HG03442 (cell line): ENCODE data around the gene CHCHD5.
"Not testable (repeated sequence)": the region's sequence is repeated elsewhere in the genome, so short reads cannot be mapped to it uniquely, and the experiment has no call there.

ENCODE experiments used
- ATAC-seq: cut with Tn5 transposase; IDR thresholded peaks from one replicate; pipeline ENCODE4 v1.9.1; 2021; ENCODE audit warnings: mild to moderate bottlenecking, moderate library complexity; ENCODE audit not compliant: unreplicated experiment

CHCHD5 gene

DNA sequence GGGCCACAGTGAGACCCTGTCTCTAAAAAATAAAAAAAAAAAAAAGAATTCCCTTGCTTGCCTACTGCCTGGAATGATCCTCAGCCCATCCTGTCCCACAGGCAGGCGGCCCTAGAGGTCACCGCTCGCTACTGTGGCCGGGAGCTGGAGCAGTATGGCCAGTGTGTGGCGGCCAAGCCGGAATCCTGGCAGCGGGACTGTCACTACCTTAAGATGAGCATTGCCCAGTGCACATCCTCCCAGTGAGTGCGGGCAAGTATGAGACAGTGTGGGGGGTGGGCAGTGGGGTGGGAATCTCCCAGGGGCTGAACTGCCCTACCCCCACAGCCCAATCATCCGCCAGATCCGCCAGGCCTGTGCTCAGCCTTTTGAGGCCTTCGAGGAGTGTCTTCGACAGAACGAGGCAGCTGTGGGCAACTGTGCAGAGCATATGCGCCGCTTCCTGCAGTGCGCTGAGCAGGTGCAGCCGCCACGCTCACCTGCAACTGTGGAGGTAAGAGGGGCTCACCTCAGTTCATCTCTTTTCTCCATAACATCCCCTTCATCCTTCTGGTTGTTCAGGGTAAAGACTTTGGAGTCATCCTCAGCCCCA is 1.6 kb downstream of the CHCHD5 start:
- ATAC-seq, result no peak

DNA sequence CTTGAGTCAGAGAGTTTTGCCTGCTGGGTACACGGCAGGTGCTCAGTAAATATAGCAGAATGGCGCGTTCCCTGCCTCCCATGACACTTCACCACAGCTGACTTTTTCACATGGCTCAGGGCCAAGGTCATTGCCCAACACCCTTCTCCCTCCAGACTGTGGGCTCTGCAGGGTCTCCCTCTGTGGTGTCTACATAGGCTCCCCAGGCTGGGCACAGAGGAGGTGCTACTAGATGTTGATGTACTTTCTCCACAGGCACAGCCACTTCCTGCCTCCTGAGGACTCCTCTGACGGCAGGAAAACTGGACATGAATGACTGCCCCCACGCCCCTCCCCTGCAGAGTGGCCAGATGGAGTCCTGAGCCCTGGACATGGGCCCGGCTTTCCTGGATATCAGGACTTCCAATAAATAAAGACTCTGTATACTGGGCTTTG is 4.2 kb downstream of the CHCHD5 start:
- ATAC-seq, result no peak

DNA sequence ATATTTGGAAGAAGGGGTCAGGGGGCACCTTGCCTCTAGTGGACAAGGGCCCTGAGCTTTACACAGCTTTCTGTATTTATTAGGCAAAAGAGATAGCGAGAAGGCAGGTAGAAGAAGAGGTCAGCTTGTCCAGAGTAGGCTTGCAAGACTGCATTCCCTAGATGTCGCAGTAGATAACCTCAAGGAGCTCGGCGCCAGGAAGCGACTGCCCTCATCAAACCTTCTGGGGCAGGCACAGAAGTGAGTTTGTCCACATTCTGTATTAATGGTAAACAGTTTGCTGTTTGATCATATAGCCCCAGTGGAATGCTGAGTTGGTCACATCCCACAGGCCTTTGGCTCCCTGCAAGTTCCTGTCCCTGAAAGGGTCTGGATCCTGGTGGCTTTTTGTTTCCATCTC is 7.0 kb downstream of the CHCHD5 start:
- ATAC-seq, result no peak

DNA sequence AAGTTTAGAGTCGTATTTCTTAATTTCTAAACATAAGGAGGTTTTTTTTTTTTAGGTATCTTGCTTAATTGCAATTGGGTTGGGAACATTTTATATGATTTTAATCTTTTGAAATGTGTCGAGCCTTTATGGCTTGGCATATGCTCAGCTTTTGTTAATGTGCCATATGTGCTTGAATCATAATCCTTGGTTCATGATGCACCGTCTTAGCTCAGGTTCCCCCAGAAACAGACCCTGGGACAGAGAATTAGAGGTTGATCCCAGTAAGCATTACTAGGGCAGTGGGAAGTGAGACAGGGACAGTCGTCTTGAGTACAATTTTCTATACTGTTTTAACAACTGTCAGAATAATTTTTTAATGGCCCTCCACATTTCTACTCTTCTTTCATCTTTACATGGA is 9.3 kb downstream of the CHCHD5 start:
- ATAC-seq, result no peak

DNA sequence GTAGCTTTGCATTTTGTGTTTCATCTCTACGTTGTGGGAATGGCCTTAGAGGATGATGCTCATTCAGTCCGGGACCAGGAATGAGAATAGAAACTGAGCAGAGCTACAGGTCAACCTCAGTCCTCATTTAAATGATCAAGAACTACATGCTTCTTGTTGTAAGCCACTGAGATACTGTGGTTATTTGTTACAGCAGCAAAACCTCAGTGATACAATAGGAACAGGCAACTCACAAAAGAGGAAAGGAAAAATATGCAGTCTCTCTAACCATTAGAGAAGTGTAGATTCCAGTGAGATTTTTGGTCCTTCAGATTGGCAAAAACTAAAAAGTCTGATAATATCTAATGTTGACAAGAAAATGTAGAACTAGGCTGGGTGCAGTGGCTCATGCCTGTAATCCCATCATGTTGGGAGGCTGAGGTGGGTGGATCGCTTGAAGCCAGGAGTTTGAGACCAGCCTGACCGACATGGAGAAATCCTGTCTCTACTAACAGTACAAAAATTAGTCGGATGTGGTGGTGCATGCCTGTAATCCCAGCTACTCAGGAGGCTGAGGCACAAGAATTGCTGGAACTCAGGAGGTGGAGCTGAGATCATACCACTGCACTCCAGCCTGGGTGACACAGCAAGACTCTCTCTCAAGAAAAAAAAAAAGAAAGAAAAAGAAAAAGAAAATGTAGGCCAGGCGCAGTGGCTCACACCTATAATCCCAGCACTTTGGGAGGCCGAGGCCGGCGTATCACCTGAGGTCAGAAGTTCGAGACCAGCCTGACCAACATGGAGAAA is 13.3 kb downstream of the CHCHD5 start:
- no peak for ATAC-seq

DNA sequence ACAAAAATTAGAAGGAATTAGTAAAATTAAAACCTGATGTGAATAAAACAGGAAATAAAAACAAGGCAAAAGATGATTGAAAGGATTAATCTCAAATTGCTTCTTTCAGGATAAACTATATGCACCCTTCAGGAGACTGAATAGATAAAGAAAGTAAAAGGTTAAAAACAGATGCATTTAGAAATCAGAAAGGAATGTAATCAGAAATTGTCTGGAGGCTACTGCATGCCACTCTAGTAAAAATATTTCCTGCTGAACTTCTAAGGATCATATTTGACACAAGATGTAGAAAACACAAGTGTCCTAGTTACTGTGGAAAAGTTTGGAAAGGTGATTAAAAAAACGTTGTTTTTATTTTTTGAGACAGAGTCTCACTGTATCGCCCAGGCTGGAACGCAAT is 16.2 kb downstream of the CHCHD5 start:
- ATAC-seq, result no peak

DNA sequence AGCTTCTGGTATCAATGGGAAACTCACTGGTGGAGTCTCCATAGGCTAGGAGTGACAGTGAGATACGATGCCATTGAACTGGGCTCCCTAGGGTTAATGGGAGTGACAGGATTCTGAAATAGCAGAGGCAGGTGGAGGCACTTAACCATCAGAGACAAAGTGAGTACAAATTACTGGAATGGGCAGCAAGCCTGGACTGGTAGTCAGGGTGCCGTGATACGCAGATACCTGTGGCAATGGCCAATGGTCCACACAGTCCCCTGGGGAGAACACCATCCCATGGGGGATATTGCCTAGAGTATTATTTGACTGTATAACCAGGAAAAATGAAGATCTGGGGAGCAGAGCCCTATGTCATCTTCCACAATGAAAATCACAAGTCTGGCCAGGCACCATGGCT is 17.3 kb downstream of the CHCHD5 start:
- no peak for ATAC-seq

DNA sequence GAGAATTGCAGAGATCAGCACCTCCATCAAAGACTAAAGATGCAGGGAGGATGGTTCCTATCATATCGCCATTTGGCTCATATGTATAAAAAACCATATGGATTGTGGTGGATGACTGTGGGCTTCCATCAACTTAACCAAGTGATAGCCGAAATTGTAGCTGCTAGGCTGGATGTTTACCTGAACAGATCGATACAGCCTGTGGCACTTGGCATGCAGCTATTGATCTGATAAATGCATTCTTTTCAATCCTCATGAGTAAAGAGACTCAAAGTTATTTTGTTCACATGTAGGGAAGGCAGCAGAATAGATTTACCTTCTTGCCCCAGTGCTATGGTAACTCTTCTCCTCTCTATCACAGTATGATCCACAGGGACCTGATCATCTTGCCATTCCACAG is 18.5 kb downstream of the CHCHD5 start:
- ATAC-seq, result no peak

DNA sequence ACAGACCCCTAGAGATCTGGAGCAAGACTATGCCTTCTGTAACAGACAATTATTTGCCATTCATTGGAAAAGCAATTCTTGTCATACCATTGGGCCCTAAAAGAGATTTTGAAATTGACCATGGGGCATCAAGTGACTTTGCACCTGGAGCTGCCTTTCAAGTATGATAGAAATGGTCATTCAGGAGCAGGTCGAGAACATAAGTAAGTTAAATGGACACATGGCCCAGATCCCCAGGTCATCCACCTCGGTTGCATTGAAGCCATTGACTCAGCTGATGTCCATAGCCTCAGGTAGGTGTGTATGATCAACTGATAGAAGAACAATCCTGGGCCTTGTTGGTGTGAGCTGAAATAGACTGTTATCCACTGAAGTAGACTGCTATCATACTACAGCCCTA is 19.3 kb downstream of the CHCHD5 start:
- ATAC-seq, result no peak

DNA sequence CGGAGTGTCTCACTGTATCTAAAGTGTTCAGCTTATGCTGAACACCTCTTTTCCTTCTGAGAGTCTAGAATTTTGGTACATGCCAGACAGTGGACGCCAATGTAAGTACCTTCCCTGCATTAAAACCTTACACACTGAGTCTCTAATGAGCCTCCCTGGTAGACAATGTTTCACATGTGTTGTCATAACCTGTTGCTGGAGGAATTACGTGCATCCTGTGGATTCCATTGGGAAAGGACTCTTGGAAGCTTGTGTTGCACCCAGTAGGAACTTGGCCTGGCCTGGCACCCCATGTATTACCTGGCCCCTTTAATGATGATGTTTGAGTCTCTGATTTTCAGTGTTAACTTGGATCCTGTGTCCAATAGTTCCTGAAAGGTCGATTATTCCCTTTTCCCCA is 20.5 kb downstream of the CHCHD5 start:
- no peak for ATAC-seq

DNA sequence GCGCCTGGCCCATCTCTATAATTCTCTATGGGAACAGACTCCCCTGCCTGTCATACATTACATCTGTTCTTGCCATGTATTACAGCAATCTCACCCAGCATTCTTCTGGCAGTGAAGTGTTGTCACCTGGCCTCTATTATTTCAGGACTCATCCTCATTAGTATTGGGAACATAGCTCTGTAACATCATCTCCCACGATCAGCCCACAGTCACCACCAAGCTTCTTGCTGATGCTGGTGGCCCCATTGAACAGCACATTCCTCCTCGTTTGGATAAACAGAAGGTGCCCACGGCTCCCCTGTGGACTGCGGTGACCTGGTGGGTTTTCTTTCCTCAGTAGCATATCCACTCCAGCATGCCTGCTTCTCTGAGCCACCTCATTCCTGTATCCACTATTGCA is 21.5 kb downstream of the CHCHD5 start:
- no peak for ATAC-seq

DNA sequence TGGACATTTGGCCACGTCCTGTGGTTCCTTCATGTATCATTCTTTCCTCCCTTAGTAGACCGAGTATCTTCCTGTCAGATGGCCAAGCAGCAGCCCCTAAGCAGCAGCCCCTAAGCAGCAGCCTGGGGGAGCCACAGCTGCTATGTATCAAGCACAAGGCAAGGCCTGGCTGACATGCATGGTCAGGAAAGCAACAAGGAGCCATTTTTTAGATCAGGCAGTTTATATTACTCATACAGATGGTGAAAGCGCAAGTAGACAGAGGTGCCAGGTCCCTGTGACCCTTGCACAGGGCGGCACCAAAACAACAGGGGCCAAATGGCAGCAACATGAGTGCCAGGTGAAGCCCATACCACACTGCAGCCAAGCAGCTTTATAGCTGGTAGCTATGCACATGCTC is 22.1 kb downstream of the CHCHD5 start:
- no peak for ATAC-seq

DNA sequence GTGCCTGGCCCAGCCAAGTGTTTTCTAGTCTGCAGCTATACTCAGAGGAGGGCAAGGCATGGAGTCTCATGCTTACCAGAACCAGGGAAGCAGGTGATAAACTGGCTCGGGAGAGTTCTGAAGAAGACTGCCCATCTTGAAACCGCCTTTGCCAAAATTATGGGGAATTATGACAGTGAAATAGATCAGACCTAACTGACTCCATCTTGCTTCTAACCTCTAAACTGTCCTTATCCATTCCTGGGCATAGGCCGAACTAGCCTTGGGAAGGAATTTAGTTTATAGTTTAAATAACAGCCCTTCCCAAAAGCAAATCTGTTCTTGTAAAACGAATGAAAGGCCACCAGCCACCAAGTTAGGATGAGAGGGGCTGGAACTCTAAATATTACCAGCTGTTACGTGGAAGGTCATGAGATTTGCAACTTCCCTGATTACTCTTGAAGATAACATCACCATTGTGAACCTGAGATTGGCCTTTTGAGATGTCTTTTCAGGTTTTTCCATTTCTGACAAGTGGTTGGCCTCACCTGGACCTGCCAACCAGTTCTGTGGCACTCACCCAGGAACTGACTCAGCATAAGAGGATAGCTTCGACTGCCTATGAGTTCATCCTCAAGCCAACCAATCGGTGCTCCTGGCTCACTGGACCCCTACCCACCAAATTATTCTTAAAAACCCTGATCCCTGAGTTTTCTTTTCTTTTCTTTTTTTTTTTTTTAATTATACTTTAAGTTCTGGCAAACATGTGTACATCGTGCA is 23.4 kb downstream of the CHCHD5 start:
- ATAC-seq, result no peak

DNA sequence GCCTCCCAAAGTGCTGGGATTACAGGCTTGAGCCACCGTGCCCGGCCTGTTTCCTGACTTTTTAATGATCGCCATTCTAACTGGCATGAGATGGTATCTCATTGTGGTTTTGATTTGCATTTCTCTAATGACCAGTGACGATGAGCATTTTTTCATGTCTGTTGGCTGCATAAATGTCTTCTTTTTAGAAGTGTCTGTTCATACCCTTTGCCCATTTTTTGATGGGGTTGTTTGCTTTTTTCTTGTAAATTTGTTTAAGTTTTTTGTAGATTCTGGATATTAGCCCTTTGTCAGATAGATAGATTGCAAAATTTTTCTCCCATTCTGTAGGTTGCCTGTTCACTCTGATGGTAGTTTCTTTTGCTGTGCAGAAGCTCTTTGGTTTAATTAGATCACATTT is 24.9 kb downstream of the CHCHD5 start:
- ATAC-seq, result not testable (repeated sequence)

DNA sequence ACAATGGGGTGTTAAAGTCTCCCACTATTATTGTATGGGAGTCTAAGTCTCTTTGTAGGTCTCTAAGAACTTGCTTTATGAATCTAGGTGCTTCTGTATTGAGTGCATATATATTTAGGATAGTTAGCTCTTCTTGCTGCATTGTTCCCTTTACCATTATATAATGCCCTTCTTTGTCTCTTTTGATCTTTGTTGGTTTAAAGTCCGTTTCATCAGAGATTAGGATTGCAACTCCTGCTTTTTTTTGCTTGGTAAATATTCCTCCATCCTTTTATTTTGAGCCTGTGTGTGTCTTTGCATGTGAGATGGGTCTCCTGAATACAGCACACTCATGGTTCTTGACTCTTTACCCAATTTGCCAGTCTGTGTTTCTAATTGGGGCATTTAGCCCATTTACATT is 27.9 kb downstream of the CHCHD5 start:
- not testable (repeated sequence) for ATAC-seq

DNA sequence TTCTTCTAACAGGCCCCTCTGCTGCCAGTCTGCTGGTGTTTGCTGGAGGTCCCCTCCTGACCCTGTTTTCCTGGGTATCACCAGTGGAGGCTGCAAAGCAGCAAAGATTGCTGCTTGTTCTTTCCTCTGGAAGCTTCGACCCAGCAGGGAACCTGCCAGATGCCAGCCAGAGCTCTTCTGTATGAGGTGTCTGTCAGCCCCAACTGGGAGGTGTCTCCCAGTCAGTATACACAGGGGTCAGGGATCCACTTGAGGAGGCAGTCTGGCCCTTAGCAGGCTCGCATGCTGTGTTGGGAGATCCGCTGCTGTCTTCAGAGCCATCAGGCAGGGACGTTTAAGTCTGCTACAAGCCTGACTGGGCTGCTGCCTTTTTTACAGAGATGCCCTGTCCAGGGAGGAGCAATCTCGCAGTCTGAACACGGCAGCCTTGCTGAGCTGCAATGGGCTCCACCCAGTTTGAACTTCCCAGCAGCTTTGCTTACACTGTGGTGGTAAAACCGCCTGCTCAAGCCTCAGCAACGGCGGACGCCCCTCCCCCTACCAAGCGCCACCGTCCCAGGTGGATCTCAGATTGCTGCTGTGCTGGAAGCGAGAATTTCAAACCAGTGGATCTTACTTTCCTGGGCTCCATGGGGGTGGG is 29.9 kb downstream of the CHCHD5 start:
- no peak for ATAC-seq

DNA sequence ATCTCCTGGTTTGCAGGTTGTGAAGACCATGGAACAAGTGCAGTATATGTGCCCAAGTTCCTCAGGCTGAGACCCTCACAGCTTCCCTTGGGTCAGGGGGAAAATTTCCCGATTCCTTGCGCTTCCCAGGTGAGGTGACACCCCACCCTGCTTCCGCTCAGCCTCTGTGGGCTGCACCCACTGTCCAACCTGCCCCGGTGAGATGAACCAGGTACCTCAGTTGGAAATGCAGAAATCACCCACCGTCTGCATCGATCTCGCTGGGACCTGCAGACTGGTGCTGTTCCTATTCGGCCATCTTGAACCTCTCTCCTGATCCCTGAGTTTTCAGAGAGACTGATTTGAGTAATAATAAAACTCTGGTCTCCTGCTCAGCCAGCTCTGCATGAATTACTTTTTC is 30.6 kb downstream of the CHCHD5 start:
- no peak for ATAC-seq

DNA sequence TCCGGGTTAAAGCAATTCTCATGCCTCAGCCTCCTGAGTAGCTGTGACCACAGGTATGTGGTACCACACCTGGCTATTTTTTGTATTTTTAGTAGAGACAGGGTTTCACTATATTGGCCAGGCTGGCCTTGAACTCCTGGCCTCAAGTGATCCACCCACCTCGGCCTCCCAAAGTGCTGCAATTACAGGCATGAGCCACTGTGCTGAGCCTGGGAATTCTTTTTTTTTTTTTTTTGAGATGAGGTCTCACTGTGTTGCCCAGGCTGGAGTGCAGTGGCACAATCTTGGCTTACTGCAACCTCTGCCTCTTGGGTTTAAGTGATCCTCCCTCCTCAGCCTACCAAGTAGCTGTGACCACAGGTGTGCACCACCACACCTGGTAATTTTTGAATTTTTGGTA is 31.4 kb downstream of the CHCHD5 start:
- not testable (repeated sequence) for ATAC-seq

DNA sequence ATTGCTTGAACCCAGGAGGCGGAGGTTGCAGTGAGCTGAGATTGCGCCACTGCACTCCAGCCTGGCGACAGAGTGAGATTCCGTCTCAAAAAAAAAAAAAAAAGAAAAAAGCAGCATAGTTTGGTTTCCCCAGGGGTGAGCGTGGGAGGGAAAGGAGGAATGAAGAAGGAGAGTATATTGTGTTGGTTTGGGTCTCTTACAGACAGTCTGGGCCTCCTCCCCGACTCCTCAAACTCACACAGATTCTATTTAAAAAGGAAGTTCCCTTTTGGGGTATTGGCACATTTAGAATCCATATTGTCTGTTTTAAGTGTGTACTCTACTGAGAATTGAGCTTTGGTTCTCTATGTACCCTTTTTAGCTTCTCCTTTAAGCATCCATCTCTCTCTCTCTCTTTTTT is 34.0 kb downstream of the CHCHD5 start:
- no peak for ATAC-seq

DNA sequence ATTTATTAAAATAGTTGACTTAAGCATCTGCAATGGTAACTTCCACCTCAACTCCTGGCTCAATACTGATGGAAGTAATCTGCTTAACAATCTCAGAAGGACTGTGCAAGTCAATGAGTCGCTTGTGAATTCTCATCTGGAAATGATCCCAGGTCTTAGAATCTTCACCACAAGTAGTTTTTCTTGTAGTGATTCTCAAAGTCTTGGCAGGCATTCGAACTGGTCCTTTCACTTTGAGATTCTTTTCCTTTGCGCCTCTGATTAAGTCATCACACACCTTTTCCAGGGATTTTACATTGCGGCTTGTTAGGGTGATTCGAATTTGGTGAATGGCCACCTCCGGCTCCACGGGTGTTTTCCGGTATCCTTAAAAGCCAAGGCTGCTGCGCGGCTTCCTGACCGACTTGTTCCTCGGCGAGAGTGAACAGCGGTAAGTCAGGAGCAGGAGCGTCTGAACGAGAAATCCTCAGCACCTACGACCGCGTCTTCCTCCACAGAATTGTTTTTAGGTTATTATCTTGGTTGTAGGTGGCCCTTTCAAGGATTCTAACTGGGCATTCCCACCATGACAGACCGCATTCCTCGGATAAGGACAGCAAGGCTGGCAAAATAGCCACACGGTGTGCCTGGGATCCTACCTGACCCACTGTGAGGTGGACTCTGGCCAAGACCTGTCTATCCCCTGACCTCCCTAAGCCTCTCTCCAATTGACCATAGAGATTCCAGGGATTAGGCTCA is 37.5 kb downstream of the CHCHD5 start:
- no peak for ATAC-seq

DNA sequence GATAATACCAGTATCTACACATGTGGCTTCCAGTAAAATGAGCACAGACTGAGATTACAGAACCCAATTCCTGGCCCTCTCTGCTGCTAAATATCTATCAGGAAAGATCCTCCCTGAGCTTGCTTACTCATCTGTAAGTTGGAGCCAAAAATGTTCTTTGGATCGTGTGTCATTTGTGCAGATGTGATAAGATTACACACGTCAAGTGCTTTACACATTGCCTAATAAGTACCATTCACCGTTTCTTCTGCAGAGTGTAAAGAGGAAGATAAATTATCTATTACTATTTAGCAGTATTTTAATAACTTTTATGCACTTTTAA is 38.1 kb downstream of the CHCHD5 start:
- no peak for ATAC-seq
